A673 (cell line): ENCODE measurements around the gene ETV6.

Experiments
- CTCF ChIP-seq: fragments of 300-800, 200-600 bp; sonication (generic); conservative IDR thresholded peaks from 2 replicates; pipeline ENCODE4 v1.5.1; 2017; ENCODE audit warnings: low read depth, mild to moderate bottlenecking, antibody characterized with exemption, low read length, moderate library complexity, mixed read lengths
- EZH2 ChIP-seq: fragments of 200-600 bp; sonication (generic); IDR thresholded peaks from 2 replicates; pipeline ENCODE4 v1.6.1; 2017; ENCODE audit warnings: borderline replicate concordance, low read depth, mild to moderate bottlenecking, mixed read lengths, antibody characterized with exemption, low read length; ENCODE audit not compliant: poor library complexity, severe bottlenecking

GRCh38 chr12:11650286-11651281, 1.1 kb downstream of the ETV6 start:
- no peak for TF ChIP-seq EZH2
- peak; percentile 39; the same call in 1 of the 2 replicates for TF ChIP-seq CTCF
